Measurements from ENCODE around the gene FRMD8.

DNA sequence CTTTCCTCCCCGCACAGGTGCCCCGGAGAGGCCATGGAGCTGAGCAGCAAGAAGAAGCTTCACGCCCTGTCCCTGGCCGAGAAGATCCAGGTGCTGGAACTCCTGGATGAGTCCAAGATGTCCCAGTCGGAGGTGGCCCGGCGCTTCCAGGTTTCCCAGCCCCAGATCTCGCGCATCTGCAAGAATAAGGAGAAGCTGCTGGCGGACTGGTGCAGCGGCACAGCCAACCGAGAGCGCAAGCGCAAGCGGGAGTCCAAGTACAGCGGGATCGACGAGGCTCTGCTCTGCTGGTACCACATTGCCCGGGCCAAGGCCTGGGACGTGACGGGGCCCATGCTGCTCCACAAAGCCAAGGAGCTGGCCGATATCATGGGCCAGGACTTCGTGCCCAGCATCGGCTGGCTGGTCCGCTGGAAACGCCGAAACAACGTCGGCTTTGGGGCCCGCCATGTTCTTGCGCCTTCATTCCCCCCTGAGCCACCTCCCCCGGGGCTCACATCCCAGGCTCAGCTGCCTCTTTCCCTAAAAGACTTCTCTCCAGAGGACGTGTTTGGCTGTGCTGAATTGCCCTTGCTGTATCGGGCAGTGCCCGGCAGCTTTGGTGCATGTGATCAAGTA is 30.6 kb upstream of the FRMD8 start:
- TF ChIP-seq CTCF (IDR thresholded peaks at IDR 0.05) = no peak
- TF ChIP-seq EP300 (IDR thresholded peaks at IDR 0.05) = no peak
